Activated CD8-positive, alpha-beta T cell treated with anti-CD3 and anti-CD28 coated beads for 36 hours (primary cell): ENCODE results near the gene EIF4G3. TPM values are rescaled to one million over a fixed set of nuclear protein-coding genes. Genes with fewer than 3 reads are reported as not detected.

Experiments used
- ATAC-seq: fragments of 200-7000 bp; cut with Tn5 transposase; one replicate; pipeline ENCODE4 v1.10.0; 2021; ENCODE audit warnings: mild to moderate bottlenecking, moderate library complexity
- CTCF ChIA-PET: fragments of 350-600 bp; sonication (Branson Sonifier 250); formaldehyde crosslinking; loops from one replicate; lab custom pipeline; 2021; ENCODE audit warnings: antibody characterized with exemption; lab: Charles Lee
- POLR2A ChIA-PET: fragments of 350-600 bp; sonication (Branson Sonifier 250); formaldehyde crosslinking; loops from one replicate; lab custom pipeline; 2021; ENCODE audit warnings: antibody characterized with exemption; lab: Charles Lee
- DNase-seq: peaks from one replicate; pipeline ENCODE4 v3.0.0-alpha.2; 2020
- H3K27ac Mint-ChIP-seq: one replicate; pipeline ENCODE4 v1.8.0; 2021; ENCODE audit warnings: mild to moderate bottlenecking, mixed read lengths
- H3K27me3 Mint-ChIP-seq: one replicate; pipeline ENCODE4 v1.8.0; 2021; ENCODE audit warnings: mixed read lengths
- H3K36me3 Mint-ChIP-seq: one replicate; pipeline ENCODE4 v1.8.0; 2021; ENCODE audit warnings: low read depth, mixed read lengths
- H3K4me1 Mint-ChIP-seq: one replicate; pipeline ENCODE4 v1.8.0; 2021; ENCODE audit warnings: low read depth, mixed read lengths
- H3K4me3 Mint-ChIP-seq: one replicate; pipeline ENCODE4 v1.8.0; 2021; ENCODE audit warnings: mild to moderate bottlenecking, moderate library complexity, mixed read lengths
- H3K9me3 Mint-ChIP-seq: one replicate; pipeline ENCODE4 v1.8.0; 2021; ENCODE audit warnings: mixed read lengths
- CTCF ChIP-seq: fragments of 200-600 bp; IDR thresholded peaks from one replicate; pipeline ENCODE4 v1.8.0; 2022; ENCODE audit warnings: antibody characterized with exemption, mild to moderate bottlenecking
- intact Hi-C: fragments of 100-400 bp; cut with micrococcal nuclease; formaldehyde crosslinking; loops from one replicate; pipeline ENCODE4 v1.10.0; 2022
- total RNA-seq, 2 experiments: library from RNA; stranded (reverse); gene quantifications; one replicate each; pipeline ENCODE4 v1.2.3, GENCODE V29; 2021

The EIF4G3 gene
- total RNA-seq, 2 experiments from 2014 or later, result 48.2 to 48.4 TPM

DNA sequence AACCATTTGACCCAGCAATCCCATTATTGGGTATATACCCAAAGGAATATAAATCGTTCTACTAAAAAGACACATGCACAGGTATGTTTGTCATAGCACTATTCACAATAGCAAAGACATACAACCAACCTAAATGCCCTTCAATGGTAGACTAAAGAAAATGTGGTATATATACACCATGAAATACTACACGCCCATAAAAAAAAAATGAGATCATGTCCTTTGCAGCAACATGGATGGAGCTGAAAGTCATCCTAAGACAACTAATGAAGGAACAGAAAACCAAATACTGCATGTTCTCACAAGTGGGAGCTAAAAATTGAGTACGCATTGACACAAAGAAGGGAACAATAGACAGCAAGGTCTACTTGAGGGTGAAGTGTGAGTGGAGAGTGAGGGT lies 72.0 kb downstream of the EIF4G3 start:
- no peak for TF ChIP-seq CTCF
- ChIA-PET POLR2A (no interaction called here), CTCF (no interaction called here)
- Mint-ChIP-seq H3K9me3 (no peaks in the 10 kb centered on the region), H3K4me3 (no peak overlapping the region), H3K27me3 (no peaks in the 10 kb centered on the region), H3K36me3 (peaks cover 15% of the 10 kb centered on the region), H3K4me1 (no peaks in the 10 kb centered on the region), H3K27ac (no peak overlapping the region)
- intact Hi-C loops, result no loop called here
- ATAC-seq (no peak), DNase-seq (no peak)

GRCh38 chr1:21100481-21100921 lies 76.2 kb downstream of the EIF4G3 start:
- Mint-ChIP-seq H3K9me3 (no peaks in the 10 kb centered on the region), H3K27me3 (no peaks in the 10 kb centered on the region), H3K4me1 (peaks cover 5% of the 10 kb centered on the region), H3K27ac (no peak overlapping the region), H3K4me3 (no peak overlapping the region), H3K36me3 (peaks cover 26% of the 10 kb centered on the region)
- intact Hi-C loops, result no loop called here
- TF ChIP-seq CTCF, result no peak
- no peak for ATAC-seq
- ChIA-PET CTCF (no interaction called here), POLR2A (no interaction called here)
- no peak for DNase-seq

DNA sequence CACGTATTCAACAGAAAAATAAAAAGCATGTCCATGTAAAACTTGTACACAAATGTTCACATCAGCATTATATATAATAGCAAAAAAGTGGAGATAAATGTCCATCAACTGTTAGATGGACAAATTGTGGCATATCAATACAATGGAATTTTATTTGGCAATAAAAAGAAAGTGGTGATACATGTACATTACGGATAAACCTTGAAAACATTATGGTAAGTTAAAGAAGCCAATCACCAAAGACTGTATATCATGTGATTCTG lies 76.9 kb downstream of the EIF4G3 start:
- TF ChIP-seq CTCF, result no peak
- intact Hi-C loops, result no loop called here
- H3K36me3 Mint-ChIP-seq, result peaks cover 27% of the 10 kb centered on the region
- H3K9me3 Mint-ChIP-seq, result peaks cover under 1% of the 10 kb centered on the region
- no peak overlapping the region for H3K27ac Mint-ChIP-seq
- CTCF ChIA-PET, result no interaction called here
- POLR2A ChIA-PET, result no interaction called here
- ATAC-seq (no peak), DNase-seq (no peak)
- peaks cover 5% of the 10 kb centered on the region for H3K4me1 Mint-ChIP-seq
- H3K4me3 Mint-ChIP-seq, result no peak overlapping the region
- H3K27me3 Mint-ChIP-seq, result no peaks in the 10 kb centered on the region

DNA sequence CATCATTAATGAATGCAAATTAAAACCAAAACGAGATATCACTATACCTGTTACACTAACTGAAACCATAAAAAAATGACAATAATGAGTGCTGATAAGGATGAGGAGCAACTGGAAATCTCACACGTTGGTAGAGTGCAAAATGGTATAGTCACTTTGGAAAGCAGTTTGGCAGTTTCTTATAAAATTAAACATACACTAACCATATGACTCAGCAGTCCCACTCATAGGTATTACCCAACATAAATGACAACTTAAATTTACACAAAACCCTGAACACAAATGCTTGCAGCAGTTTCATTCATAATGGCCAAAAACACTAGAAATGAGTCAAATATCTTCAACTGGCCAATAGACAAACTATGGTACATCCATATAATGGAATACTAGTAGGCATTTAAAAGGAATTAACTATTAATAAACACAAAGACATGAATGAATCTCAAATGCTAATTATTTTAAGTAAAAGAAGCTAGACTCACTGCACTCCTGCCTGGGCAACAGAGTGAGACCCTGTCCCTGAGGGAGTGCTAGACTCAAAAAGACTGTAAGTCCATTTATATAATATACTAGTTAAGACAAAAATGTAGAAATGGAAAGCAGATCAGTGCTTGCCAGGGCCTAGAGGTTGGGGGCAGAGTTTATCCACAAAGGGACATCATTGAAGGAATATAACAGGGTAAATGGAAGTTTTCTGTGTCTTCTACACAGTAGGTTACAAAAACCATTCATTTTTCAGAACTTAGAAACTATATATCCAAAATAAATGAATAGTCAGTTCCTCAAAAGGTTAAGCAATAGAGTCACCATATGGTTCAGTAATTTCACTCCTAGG lies 77.4 kb downstream of the EIF4G3 start:
- Mint-ChIP-seq H3K4me3 (no peak overlapping the region), H3K27ac (no peak overlapping the region), H3K27me3 (no peaks in the 10 kb centered on the region), H3K36me3 (peaks cover 27% of the 10 kb centered on the region), H3K9me3 (peaks cover 1% of the 10 kb centered on the region), H3K4me1 (peaks cover 5% of the 10 kb centered on the region)
- CTCF ChIA-PET, result no interaction called here
- TF ChIP-seq CTCF, result no peak
- ATAC-seq (no peak), DNase-seq (no peak)
- intact Hi-C loops, result no loop called here
- POLR2A ChIA-PET, result no interaction called here

- ATAC-seq (no peak), DNase-seq (no peak)
- Mint-ChIP-seq H3K4me3 (no peak overlapping the region), H3K27ac (no peak overlapping the region), H3K9me3 (peaks cover 3% of the 10 kb centered on the region), H3K27me3 (no peaks in the 10 kb centered on the region), H3K4me1 (peaks cover 5% of the 10 kb centered on the region), H3K36me3 (peaks cover 33% of the 10 kb centered on the region)
- no peak for TF ChIP-seq CTCF
- ChIA-PET CTCF (no interaction called here), POLR2A (no interaction called here)
- intact Hi-C loops, result no loop called here
These were observed 78.3 kb downstream of the EIF4G3 start for GRCh38 chr1:21098186-21098915.
